ENCODE measurements around the gene PPP1R13B. TPM values are rescaled to one million over a fixed set of nuclear protein-coding genes. Genes with fewer than 3 reads are reported as not detected.

Gene PPP1R13B
- total RNA-seq, 1 experiment from 2014 or later: 10.3 TPM

DNA sequence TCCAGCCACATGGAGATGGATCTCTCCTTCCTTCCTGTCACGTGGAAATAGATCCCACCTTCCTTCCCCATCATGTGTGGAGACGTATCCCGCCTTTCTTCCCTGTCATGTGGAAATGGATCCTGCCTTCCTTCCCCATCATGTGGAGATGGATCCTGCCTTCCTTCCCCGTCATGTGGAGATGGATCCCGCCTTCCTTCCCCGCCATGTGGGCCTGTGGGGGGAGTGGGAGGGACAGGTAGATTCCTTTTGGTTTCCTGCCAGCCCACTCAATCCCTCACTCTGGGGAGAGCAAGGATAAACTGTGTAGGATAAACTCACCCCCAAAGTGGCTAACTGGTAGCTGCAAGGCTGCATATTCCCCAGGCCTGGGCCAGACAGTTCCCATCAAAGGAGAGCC, 49.2 kb upstream of the PPP1R13B start:
- TF ChIP-seq, protein P1, sequence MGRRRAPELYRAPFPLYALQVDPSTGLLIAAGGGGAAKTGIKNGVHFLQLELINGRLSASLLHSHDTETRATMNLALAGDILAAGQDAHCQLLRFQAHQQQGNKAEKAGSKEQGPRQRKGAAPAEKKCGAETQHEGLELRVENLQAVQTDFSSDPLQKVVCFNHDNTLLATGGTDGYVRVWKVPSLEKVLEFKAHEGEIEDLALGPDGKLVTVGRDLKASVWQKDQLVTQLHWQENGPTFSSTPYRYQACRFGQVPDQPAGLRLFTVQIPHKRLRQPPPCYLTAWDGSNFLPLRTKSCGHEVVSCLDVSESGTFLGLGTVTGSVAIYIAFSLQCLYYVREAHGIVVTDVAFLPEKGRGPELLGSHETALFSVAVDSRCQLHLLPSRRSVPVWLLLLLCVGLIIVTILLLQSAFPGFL (CRISPR knock-in tag; IDR thresholded peaks at IDR 0.05; ENCODE audit: borderline replicate concordance): no peak
- TF ChIP-seq, protein P2, sequence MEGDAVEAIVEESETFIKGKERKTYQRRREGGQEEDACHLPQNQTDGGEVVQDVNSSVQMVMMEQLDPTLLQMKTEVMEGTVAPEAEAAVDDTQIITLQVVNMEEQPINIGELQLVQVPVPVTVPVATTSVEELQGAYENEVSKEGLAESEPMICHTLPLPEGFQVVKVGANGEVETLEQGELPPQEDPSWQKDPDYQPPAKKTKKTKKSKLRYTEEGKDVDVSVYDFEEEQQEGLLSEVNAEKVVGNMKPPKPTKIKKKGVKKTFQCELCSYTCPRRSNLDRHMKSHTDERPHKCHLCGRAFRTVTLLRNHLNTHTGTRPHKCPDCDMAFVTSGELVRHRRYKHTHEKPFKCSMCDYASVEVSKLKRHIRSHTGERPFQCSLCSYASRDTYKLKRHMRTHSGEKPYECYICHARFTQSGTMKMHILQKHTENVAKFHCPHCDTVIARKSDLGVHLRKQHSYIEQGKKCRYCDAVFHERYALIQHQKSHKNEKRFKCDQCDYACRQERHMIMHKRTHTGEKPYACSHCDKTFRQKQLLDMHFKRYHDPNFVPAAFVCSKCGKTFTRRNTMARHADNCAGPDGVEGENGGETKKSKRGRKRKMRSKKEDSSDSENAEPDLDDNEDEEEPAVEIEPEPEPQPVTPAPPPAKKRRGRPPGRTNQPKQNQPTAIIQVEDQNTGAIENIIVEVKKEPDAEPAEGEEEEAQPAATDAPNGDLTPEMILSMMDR (IDR thresholded peaks at IDR 0.05): no peak
- TF ChIP-seq, protein P3, sequence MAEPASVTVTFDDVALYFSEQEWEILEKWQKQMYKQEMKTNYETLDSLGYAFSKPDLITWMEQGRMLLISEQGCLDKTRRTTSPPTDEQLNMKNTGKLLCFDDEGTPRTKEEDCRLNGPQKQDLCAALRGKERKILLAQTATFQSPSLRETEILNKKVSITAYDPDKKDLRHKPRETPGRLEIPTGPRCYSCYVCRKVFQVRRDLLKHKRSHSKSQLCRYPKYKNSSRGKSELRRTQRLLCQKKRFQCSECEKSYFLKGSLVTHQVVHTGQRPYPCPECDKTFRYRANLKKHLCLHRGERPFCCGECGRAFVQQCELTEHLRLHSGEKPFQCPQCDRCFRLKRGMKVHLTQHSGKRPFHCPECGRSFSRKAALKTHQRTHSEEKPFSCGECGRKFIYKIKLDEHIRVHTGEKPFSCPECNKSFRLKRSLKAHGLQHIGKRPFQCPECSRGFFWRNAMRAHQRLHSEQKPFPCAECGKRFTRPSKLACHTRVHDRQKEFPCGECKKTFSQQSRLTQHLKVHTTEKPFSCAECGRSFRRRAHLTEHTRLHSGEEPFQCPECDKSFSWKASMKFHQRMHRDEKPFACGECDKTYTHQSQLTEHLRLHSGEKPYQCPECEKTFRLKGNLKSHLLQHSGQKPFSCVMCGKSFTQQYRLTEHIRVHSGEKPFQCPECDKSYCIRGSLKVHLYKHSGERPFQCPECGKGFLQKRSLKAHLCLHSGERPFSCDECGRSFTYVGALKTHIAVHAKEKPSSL (CRISPR knock-in tag; conservative IDR thresholded peaks at IDR 0.05): no peak
- TF ChIP-seq RELA (CRISPR knock-in tag; IDR thresholded peaks at IDR 0.05; ENCODE audit: borderline replicate concordance) (no peak), FOXK1 (CRISPR knock-in tag; IDR thresholded peaks at IDR 0.05) (no peak), ELF4 (CRISPR knock-in tag; IDR thresholded peaks at IDR 0.05; ENCODE audit: low read depth) (no peak), NR1H2 (CRISPR knock-in tag; IDR thresholded peaks at IDR 0.05) (no peak), ZBTB21 (CRISPR knock-in tag; IDR thresholded peaks at IDR 0.05; ENCODE audit: borderline replicate concordance) (no peak), NR2C2 (CRISPR knock-in tag; IDR thresholded peaks at IDR 0.05) (no peak), HMGA2 (CRISPR knock-in tag; IDR thresholded peaks at IDR 0.05) (no peak), ZNF138 (CRISPR knock-in tag; conservative IDR thresholded peaks at IDR 0.05) (no peak), CREB1 (CRISPR knock-in tag; IDR thresholded peaks at IDR 0.05) (no peak)
- TF ChIP-seq, protein P4, sequence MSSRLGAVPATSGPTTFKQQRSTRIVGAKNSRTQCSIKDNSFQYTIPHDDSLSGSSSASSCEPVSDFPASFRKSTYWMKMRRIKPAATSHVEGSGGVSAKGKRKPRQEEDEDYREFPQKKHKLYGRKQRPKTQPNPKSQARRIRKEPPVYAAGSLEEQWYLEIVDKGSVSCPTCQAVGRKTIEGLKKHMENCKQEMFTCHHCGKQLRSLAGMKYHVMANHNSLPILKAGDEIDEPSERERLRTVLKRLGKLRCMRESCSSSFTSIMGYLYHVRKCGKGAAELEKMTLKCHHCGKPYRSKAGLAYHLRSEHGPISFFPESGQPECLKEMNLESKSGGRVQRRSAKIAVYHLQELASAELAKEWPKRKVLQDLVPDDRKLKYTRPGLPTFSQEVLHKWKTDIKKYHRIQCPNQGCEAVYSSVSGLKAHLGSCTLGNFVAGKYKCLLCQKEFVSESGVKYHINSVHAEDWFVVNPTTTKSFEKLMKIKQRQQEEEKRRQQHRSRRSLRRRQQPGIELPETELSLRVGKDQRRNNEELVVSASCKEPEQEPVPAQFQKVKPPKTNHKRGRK (CRISPR knock-in tag; IDR thresholded peaks at IDR 0.05; ENCODE audit: borderline replicate concordance): no peak
- TF ChIP-seq, protein P5, sequence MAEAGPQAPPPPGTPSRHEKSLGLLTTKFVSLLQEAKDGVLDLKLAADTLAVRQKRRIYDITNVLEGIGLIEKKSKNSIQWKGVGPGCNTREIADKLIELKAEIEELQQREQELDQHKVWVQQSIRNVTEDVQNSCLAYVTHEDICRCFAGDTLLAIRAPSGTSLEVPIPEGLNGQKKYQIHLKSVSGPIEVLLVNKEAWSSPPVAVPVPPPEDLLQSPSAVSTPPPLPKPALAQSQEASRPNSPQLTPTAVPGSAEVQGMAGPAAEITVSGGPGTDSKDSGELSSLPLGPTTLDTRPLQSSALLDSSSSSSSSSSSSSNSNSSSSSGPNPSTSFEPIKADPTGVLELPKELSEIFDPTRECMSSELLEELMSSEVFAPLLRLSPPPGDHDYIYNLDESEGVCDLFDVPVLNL (CRISPR knock-in tag; IDR thresholded peaks at IDR 0.05; ENCODE audit: borderline replicate concordance, low read depth): no peak
- ChIA-PET POLR2A (no interaction called here), CTCF (interaction anchor here (0.6 to 1.6 kb wide), 2 partner anchors 10 to 25 kb away, joined by 3 read pairs; no protein-coding TSS in a partner anchor)
- Mint-ChIP-seq H3K27ac (no peak overlapping the region), H3K9me3 (peaks cover 7% of the 10 kb centered on the region), H3K36me3 (peaks cover 6% of the 10 kb centered on the region), H3K27me3 (ENCODE audit: low read depth) (peaks cover 9% of the 10 kb centered on the region), H3K4me3 (no peak overlapping the region), H3K4me1 (no peaks in the 10 kb centered on the region)
- no peak for DNase-seq (ENCODE audit: low spot score)
- ATAC-seq: no peak

DNA sequence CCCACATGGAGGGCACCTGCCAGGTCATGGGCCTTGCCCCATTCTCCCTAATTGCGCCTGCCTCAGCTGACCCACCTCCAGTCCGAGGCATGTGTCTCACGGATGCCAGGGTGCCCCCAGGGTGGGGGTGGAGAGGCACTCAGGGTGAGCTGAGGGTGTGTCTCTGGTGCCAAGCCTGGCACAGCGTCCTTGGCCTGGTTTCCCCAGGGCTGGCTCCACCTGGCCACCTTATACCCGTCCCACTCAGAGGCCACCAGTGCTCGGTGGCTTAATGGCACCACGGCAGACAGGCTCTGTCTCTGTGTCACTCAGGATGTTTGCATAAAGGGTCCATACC, 47.3 kb upstream of the PPP1R13B start:
- Mint-ChIP-seq H3K4me3 (no peak overlapping the region), H3K36me3 (peaks cover 6% of the 10 kb centered on the region), H3K27me3 (ENCODE audit: low read depth) (peaks cover 9% of the 10 kb centered on the region), H3K4me1 (no peaks in the 10 kb centered on the region), H3K27ac (no peak overlapping the region), H3K9me3 (peaks cover 7% of the 10 kb centered on the region)
- DNase-seq (ENCODE audit: low spot score) (no peak), ATAC-seq (no peak)
- POLR2A ChIA-PET: no interaction called here
- CTCF ChIA-PET: interaction anchor here (1.2 kb wide), 1 partner anchor 16 kb away, joined by 3 read pairs; no protein-coding TSS in a partner anchor
- TF ChIP-seq ZNF317 (CRISPR knock-in tag; IDR thresholded peaks at IDR 0.05; ENCODE audit: borderline replicate concordance, low read depth): no peak
- TF ChIP-seq TEAD1 (CRISPR knock-in tag; IDR thresholded peaks at IDR 0.05): no peak
- TF ChIP-seq ZNF263 (CRISPR knock-in tag; IDR thresholded peaks at IDR 0.05; ENCODE audit: low read depth): no peak
- no peak for TF ChIP-seq NR3C1 (CRISPR knock-in tag; conservative IDR thresholded peaks at IDR 0.05; ENCODE audit: low read depth)
- TF ChIP-seq, protein P6, sequence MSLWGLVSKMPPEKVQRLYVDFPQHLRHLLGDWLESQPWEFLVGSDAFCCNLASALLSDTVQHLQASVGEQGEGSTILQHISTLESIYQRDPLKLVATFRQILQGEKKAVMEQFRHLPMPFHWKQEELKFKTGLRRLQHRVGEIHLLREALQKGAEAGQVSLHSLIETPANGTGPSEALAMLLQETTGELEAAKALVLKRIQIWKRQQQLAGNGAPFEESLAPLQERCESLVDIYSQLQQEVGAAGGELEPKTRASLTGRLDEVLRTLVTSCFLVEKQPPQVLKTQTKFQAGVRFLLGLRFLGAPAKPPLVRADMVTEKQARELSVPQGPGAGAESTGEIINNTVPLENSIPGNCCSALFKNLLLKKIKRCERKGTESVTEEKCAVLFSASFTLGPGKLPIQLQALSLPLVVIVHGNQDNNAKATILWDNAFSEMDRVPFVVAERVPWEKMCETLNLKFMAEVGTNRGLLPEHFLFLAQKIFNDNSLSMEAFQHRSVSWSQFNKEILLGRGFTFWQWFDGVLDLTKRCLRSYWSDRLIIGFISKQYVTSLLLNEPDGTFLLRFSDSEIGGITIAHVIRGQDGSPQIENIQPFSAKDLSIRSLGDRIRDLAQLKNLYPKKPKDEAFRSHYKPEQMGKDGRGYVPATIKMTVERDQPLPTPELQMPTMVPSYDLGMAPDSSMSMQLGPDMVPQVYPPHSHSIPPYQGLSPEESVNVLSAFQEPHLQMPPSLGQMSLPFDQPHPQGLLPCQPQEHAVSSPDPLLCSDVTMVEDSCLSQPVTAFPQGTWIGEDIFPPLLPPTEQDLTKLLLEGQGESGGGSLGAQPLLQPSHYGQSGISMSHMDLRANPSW (CRISPR knock-in tag; conservative IDR thresholded peaks at IDR 0.05; ENCODE audit: low read depth): no peak
- TF ChIP-seq, protein P7, sequence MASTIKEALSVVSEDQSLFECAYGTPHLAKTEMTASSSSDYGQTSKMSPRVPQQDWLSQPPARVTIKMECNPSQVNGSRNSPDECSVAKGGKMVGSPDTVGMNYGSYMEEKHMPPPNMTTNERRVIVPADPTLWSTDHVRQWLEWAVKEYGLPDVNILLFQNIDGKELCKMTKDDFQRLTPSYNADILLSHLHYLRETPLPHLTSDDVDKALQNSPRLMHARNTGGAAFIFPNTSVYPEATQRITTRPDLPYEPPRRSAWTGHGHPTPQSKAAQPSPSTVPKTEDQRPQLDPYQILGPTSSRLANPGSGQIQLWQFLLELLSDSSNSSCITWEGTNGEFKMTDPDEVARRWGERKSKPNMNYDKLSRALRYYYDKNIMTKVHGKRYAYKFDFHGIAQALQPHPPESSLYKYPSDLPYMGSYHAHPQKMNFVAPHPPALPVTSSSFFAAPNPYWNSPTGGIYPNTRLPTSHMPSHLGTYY (CRISPR knock-in tag; IDR thresholded peaks at IDR 0.05): no peak
- no peak for TF ChIP-seq CREM (CRISPR knock-in tag; IDR thresholded peaks at IDR 0.05)
- TF ChIP-seq SOX15 (CRISPR knock-in tag; IDR thresholded peaks at IDR 0.05): no peak
- no peak for TF ChIP-seq CREB1 (CRISPR knock-in tag; IDR thresholded peaks at IDR 0.05)
- no peak for TF ChIP-seq MYBL2 (CRISPR knock-in tag; IDR thresholded peaks at IDR 0.05)
- no peak for TF ChIP-seq OVOL2 (CRISPR knock-in tag; IDR thresholded peaks at IDR 0.05; ENCODE audit: borderline replicate concordance)

Measured in WTC11 (cell line).